Kidney (tissue), 14 donors: ENCODE measurements around the gene ATP13A5. TPM values are rescaled to one million over a fixed set of nuclear protein-coding genes. Genes with fewer than 3 reads are reported as not detected.

Experiments
- DNase-seq, 5 donors: peaks; one replicate each; pipeline ENCODE4 v3.0.0-alpha.2; 2013 to 2020
- FAIRE-seq: peaks from 2 replicates; lab custom pipeline; 2012; peaks lifted over from hg19 to GRCh38; lab: Jason Lieb, UNC
- H3K27ac ChIP-seq, 2 donors: one replicate each; pipeline ENCODE4 v1.7.0; 2013; ENCODE audit warnings: low read depth in 2 of 2, low read length in 2 of 2, inconsistent platforms in 1 of 2
- H3K27me3 ChIP-seq: one replicate; pipeline ENCODE4 v1.7.1; 2013; ENCODE audit warnings: low read length, inconsistent platforms; ENCODE audit not compliant: control insufficient read depth, insufficient read depth
- H3K36me3 ChIP-seq, 3 donors: one replicate each; pipeline versions ENCODE4 v1.7.0 to v1.7.1; 2013; ENCODE audit warnings: low read length in 3 of 3, control low read depth in 1 of 3, inconsistent platforms in 1 of 3; ENCODE audit not compliant: insufficient read depth in 3 of 3, control insufficient read depth in 2 of 3
- H3K4me1 ChIP-seq, 3 donors: one replicate each; pipeline versions ENCODE4 v1.7.0 to v1.7.1; 2013; ENCODE audit warnings: low read length in 3 of 3, inconsistent platforms in 1 of 3, low read depth in 1 of 3; ENCODE audit not compliant: control insufficient read depth in 2 of 3, insufficient read depth in 2 of 3
- H3K4me3 ChIP-seq, 3 donors: one replicate each; pipeline versions ENCODE4 v1.7.0 to v1.8.1; 2013; ENCODE audit warnings: low read length in 3 of 3, control low read depth in 1 of 3, inconsistent platforms in 1 of 3
- H3K9ac ChIP-seq, 3 donors: one replicate each; pipeline versions ENCODE4 v1.7.0 to v1.7.1; 2013; ENCODE audit warnings: low read length in 3 of 3, control low read depth in 1 of 3, inconsistent platforms in 1 of 3
- H3K9me3 ChIP-seq, 3 donors: one replicate each; pipeline versions ENCODE4 v1.7.0 to v1.7.1; 2013; ENCODE audit warnings: low read length in 3 of 3, control low read depth in 1 of 3, inconsistent platforms in 1 of 3; ENCODE audit not compliant: control insufficient read depth in 2 of 3, insufficient read depth in 1 of 3
- intact Hi-C: fragments of 100-400 bp; cut with DNase I; formaldehyde crosslinking; loops from one replicate; pipeline ENCODE4 v1.11.1; 2022
- polyA plus RNA-seq: library from polyadenylated mRNA; stranded (reverse); fragments of 350-450 nt; fragmentation: Illumina TruSeq; extraction: RNeasy Lipid Tissue Mini Kit (QIAGEN cat#74804); gene quantifications from one replicate; pipeline ENCODE4 v1.2.3, GENCODE V29; 2014; ENCODE audit warnings: low read depth, low replicate concordance; ENCODE audit not compliant: insufficient read depth
- total RNA-seq: library from RNA; stranded (reverse); fragmentation: NEBNext Ultra II Directional; extraction: Animal tissue kit (Norgen Biotek cat#: 25700); gene quantifications from one replicate; pipeline ENCODE4 v1.2.1, GENCODE V29; 2021
- TF ChIP-seq, protein P1 (sequence below): IDR thresholded peaks from 3 replicates; pipeline ENCODE4 v1.5.1; 2012; ENCODE audit warnings: mild to moderate bottlenecking, moderate library complexity, borderline replicate concordance; ENCODE audit not compliant: insufficient read depth; ENCODE audit errors: extremely low read depth
- donor health status: control.
- donor health status: control.
- donor health status: control.
- donor health status: control.
- donor health status: control.
- donor health status: DM: yes; HTN: yes; CAD: no.
- donor health status: Normal renal cell carcinoma (clear cell type).

Gene ATP13A5
- total and polyA plus RNA-seq, 2 donors from 2014 or later: not detected

DNA sequence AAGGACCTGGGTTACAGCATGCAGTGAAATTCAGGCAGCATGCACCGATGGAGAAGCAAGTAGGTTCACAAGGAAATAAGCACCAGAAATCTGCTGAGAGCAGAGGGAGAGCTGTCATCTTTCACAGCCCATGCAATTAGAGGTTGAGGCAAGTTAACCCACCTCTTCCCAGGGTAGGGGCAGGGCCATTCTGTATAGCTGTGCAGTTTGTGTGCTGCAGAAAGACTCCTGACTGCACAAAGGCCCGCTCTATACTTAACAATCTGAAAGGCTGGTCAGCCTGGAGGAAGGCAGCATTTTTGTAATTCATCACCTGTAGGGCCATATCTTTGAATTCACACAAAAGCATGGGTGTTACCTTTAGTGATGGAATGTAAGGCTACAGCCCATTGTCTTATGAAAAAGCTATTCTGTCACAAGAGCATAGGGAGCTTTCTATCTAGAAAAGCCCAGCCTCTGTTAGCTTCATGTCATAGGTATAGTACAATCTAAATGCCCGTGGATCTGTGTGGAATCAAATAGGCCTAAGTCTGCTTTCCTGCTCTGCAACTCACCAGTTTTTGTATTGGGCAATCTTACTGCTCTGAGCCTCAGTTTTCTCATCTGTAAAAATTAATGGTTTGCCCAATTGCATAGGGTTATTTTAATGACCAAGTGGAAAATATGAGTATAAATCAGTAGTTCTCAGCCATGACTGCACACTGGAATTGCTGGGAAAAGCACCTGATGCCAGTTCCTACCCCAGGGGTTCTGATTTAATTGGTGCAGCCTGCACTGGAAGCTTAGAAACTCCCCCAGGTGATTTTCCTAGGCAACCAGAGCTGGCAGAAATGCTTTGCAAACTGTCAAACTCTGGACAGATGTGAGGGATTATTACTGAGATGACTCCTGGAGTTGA is 65.2 kb downstream of the ATP13A5 start:
- Histone ChIP-seq H3K9me3 (peaks cover 0 to 2% (median 0%) of the 10 kb centered on the region in 3 donors), H3K27me3 (no peaks in the 10 kb centered on the region), H3K4me1 (peaks cover 0 to under 1% (median 0%) of the 10 kb centered on the region in 3 donors), H3K27ac (no peak overlapping the region), H3K36me3 (no peaks in the 10 kb centered on the region), H3K4me3 (no peak overlapping the region), H3K9ac (no peak overlapping the region)
- DNase-seq: no peak
- TF ChIP-seq, protein P1, sequence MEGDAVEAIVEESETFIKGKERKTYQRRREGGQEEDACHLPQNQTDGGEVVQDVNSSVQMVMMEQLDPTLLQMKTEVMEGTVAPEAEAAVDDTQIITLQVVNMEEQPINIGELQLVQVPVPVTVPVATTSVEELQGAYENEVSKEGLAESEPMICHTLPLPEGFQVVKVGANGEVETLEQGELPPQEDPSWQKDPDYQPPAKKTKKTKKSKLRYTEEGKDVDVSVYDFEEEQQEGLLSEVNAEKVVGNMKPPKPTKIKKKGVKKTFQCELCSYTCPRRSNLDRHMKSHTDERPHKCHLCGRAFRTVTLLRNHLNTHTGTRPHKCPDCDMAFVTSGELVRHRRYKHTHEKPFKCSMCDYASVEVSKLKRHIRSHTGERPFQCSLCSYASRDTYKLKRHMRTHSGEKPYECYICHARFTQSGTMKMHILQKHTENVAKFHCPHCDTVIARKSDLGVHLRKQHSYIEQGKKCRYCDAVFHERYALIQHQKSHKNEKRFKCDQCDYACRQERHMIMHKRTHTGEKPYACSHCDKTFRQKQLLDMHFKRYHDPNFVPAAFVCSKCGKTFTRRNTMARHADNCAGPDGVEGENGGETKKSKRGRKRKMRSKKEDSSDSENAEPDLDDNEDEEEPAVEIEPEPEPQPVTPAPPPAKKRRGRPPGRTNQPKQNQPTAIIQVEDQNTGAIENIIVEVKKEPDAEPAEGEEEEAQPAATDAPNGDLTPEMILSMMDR: no peak
- intact Hi-C loops: no loop called here
- no peak for FAIRE-seq

DNA sequence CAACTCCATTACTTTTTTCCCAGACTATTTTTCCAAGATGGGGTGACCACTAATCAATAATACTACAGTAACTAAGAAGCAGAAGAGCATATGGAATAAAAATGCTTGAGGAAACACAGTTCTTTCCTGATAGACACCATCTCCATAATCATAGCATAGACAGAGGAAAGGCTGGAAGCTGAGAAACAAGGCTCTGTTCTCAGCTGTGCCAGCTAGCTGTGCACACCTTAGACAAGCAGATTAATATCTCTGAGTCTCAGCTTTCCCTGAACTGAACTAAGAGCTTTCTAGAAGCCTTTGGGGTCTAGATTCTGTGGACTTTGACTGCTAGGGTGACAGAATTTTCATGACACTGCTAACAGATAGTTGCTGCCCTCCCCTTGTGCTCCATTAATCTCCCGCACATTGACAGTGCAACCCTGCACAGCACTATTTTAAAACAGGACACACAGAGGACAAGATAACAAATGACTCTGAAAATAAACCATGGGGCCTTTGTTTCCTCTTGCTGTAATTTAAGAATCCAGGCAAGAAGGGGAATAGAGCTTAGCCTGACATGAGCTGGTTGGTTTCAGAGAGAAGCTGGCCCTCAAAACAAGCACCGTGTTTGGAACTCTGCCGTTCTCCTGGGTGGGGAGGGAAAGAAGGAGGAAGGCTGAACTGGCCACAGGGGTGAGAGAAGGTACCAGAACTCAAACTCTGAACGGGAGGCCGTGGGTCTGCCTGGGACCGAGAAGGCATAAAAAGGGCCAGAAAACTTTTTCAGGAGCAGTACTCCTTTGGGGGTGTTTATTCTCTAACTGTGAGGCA is 67.4 kb downstream of the ATP13A5 start:
- H3K9me3 ChIP-seq: peaks cover 0 to 2% (median 0%) of the 10 kb centered on the region in 3 donors
- H3K9ac ChIP-seq: no peak overlapping the region
- no peaks in the 10 kb centered on the region for H3K36me3 ChIP-seq
- DNase-seq (peak in 4 of 5 donors; percentile 43 to 83 (median 77)), FAIRE-seq (no peak)
- H3K4me3 ChIP-seq: no peak overlapping the region
- H3K4me1 ChIP-seq: no peaks in the 10 kb centered on the region
- no peak overlapping the region for H3K27ac ChIP-seq
- intact Hi-C loops: no loop called here
- H3K27me3 ChIP-seq: no peaks in the 10 kb centered on the region
- TF ChIP-seq, protein P1: no peak

DNA sequence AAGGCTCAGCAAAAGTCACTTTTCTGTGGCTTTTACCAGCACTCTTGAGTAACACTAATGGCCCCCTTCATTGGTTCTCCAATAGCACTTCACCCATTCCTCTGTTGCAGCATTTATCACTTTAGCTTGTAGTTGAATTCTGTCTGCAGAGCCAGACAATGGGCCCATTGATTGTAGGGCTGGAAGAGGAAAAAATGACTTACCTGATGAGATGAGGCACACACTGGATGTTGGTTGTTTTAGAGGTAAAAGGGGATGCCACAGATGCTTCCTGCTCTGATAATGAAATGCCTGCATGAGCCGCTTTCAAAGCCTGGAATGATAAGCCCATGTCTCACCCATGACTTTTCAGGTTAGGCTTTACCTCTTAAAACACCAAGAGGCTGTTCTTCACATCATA is 73.2 kb downstream of the ATP13A5 start:
- intact Hi-C loops: no loop called here
- Histone ChIP-seq H3K4me1 (no peaks in the 10 kb centered on the region), H3K27me3 (no peaks in the 10 kb centered on the region), H3K9me3 (no peaks in the 10 kb centered on the region), H3K36me3 (no peaks in the 10 kb centered on the region), H3K4me3 (no peak overlapping the region), H3K9ac (no peak overlapping the region), H3K27ac (no peak overlapping the region)
- TF ChIP-seq, protein P1: no peak
- DNase-seq (no peak), FAIRE-seq (no peak)
